ENCODE data around the gene SGCG. TPM values are rescaled to one million over a fixed set of nuclear protein-coding genes. Genes with fewer than 3 reads are reported as not detected.
"Not testable (repeated sequence)": the region's sequence is repeated elsewhere in the genome, so short reads cannot be mapped to it uniquely, and the experiment has no call there.

Gene SGCG, protein sequence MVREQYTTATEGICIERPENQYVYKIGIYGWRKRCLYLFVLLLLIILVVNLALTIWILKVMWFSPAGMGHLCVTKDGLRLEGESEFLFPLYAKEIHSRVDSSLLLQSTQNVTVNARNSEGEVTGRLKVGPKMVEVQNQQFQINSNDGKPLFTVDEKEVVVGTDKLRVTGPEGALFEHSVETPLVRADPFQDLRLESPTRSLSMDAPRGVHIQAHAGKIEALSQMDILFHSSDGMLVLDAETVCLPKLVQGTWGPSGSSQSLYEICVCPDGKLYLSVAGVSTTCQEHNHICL
- total RNA-seq = 1 to 10 TPM in 3 of 4 donors, not detected in 1; 1.3 to 1.6 (median 1.4) TPM

- ATAC-seq = no peak
- Histone ChIP-seq H3K4me3 (no peak within 1 kb of the TSS), H3K27ac (no peak within 1 kb of the TSS), H3K9me3 (no peaks in the 10 kb centered on the region), H3K4me1 (no peaks in the 10 kb centered on the region), H3K36me3 (no peaks in the 10 kb centered on the region), H3K27me3 (no peaks in the 10 kb centered on the region)
- TF ChIP-seq EP300 (IDR thresholded peaks at IDR 0.05) (no peak), POLR2A (IDR thresholded peaks at IDR 0.05) (no peak), POLR2AphosphoS5 (IDR thresholded peaks at IDR 0.05) (no peak)
- TF ChIP-seq, protein P1, sequence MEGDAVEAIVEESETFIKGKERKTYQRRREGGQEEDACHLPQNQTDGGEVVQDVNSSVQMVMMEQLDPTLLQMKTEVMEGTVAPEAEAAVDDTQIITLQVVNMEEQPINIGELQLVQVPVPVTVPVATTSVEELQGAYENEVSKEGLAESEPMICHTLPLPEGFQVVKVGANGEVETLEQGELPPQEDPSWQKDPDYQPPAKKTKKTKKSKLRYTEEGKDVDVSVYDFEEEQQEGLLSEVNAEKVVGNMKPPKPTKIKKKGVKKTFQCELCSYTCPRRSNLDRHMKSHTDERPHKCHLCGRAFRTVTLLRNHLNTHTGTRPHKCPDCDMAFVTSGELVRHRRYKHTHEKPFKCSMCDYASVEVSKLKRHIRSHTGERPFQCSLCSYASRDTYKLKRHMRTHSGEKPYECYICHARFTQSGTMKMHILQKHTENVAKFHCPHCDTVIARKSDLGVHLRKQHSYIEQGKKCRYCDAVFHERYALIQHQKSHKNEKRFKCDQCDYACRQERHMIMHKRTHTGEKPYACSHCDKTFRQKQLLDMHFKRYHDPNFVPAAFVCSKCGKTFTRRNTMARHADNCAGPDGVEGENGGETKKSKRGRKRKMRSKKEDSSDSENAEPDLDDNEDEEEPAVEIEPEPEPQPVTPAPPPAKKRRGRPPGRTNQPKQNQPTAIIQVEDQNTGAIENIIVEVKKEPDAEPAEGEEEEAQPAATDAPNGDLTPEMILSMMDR (IDR thresholded peaks at IDR 0.05) = no peak
- WGBS, 2 donors (ENCODE audit: low coverage in 1 of 2) = 39 to 54% methylated on average over 6 of the region's 6 CpGs
Observed at GRCh38 chr13:23180711-23181110, at the start of gene SGCG. TSS of gene SGCG (plus strand) at chr13:23180979. CDS start at chr13:23203695, 22,716 bp downstream.

DNA sequence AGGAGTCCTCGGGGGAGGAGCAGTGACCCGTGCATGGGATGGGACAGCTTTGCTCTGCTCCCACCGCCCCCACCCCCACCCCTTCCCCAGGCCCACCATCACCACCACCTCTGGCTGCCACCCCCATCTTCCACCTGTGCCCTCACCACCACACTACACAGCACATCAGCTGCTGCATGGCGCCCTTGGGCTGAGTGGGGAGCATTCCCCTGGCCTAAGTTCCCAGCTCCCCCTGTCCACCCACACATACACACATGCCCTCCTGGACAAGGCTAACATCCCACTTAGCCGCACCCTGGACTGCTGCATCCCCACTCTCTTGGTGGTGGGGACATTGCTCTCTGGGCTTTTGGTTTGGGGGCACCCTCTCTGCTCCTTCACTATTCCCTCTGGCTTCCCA lies 46.2 kb upstream of the SGCG start:
- TF ChIP-seq POLR2AphosphoS5 (IDR thresholded peaks at IDR 0.05) (no peak), POLR2A (IDR thresholded peaks at IDR 0.05) (no peak), EP300 (IDR thresholded peaks at IDR 0.05) (no peak)
- TF ChIP-seq, protein P1 (IDR thresholded peaks at IDR 0.05) = no peak
- Histone ChIP-seq H3K9me3 (no peaks in the 10 kb centered on the region), H3K4me1 (no peaks in the 10 kb centered on the region), H3K4me3 (no peak overlapping the region), H3K27me3 (no peaks in the 10 kb centered on the region), H3K36me3 (no peaks in the 10 kb centered on the region), H3K27ac (no peak overlapping the region)
- WGBS, 2 donors (ENCODE audit: low coverage in 1 of 2) = 97% methylated on average over 5 of the region's 5 CpGs; no CpG with 5 or more reads in 1 of the 2 donors
- ATAC-seq = no peak

DNA sequence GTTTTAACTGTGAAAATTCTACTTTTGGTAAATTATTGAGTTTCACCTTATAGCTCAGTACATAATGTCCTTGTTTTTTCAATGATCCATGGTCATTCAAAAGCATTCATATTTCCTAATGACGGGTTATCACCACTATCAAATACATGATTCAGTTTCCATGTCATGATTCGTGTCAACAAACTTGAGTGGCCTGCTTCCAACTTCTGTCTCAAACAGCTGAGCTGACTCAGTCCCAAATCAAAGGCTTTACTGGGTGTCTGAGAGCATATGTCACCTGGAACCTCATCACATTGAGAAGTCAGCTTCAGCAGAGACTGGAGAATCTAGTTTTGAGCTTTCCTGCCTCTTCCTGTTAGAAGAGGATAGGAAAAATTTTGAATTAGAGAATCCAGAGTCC lies 40.3 kb upstream of the SGCG start:
- Histone ChIP-seq H3K4me3 (no peak overlapping the region), H3K4me1 (no peaks in the 10 kb centered on the region), H3K27ac (no peak overlapping the region), H3K9me3 (peaks cover 0 to 8% (median 0%) of the 10 kb centered on the region in 3 donors), H3K27me3 (peaks cover 7% of the 10 kb centered on the region), H3K36me3 (no peaks in the 10 kb centered on the region)
- TF ChIP-seq POLR2A (IDR thresholded peaks at IDR 0.05) (no peak), EP300 (IDR thresholded peaks at IDR 0.05) (no peak)
- TF ChIP-seq, protein P1 (IDR thresholded peaks at IDR 0.05) = no peak
- ATAC-seq = no peak
- WGBS, 2 donors (ENCODE audit: low coverage in 1 of 2) = 48 to 71% methylated on average over 2 of the region's 2 CpGs

GRCh38 chr13:23141964-23142363 lies 38.8 kb upstream of the SGCG start:
- Histone ChIP-seq H3K9me3 (peaks cover 0 to 8% (median 0%) of the 10 kb centered on the region in 3 donors), H3K4me1 (peaks cover 0 to 6% (median 0%) of the 10 kb centered on the region in 3 donors), H3K27ac (no peak overlapping the region), H3K36me3 (no peaks in the 10 kb centered on the region), H3K27me3 (peaks cover 7% of the 10 kb centered on the region), H3K4me3 (no peak overlapping the region)
- no peak for ATAC-seq
- TF ChIP-seq POLR2A (IDR thresholded peaks at IDR 0.05) (no peak), EP300 (IDR thresholded peaks at IDR 0.05) (no peak), POLR2AphosphoS5 (IDR thresholded peaks at IDR 0.05) (no peak)
- TF ChIP-seq, protein P1 (IDR thresholded peaks at IDR 0.05) = no peak
- WGBS, 2 donors (ENCODE audit: low coverage in 1 of 2) = 90% methylated on average over 9 of the region's 24 CpGs; no CpG with 5 or more reads in 1 of the 2 donors

- ATAC-seq = not testable (repeated sequence)
Observed at GRCh38 chr13:23142607-23143006, 38.2 kb upstream of the SGCG start.

More at GRCh38 chr13:23142607-23143006, 38.2 kb upstream of the SGCG start:
- not testable (repeated sequence) for H3K27ac ChIP-seq, H3K4me3 ChIP-seq, H3K36me3 ChIP-seq, H3K27me3 ChIP-seq, H3K9me3 ChIP-seq
- peaks cover 0 to 10% (median 0%) of the 10 kb centered on the region in 3 donors for H3K4me1 ChIP-seq
- 88 to 100% methylated on average over 2 to 7 of the region's 7 CpGs for WGBS, 2 donors (ENCODE audit: low coverage in 1 of 2)

Measured in gastroesophageal sphincter (tissue), 4 donors.